Measurements from ENCODE around the gene CALD1. TPM values are rescaled to one million over a fixed set of nuclear protein-coding genes. Genes with fewer than 3 reads are reported as not detected.

The CALD1 gene
- total RNA-seq, 4 donors from 2014 or later = 351 to 1,046 (median 551) TPM

DNA sequence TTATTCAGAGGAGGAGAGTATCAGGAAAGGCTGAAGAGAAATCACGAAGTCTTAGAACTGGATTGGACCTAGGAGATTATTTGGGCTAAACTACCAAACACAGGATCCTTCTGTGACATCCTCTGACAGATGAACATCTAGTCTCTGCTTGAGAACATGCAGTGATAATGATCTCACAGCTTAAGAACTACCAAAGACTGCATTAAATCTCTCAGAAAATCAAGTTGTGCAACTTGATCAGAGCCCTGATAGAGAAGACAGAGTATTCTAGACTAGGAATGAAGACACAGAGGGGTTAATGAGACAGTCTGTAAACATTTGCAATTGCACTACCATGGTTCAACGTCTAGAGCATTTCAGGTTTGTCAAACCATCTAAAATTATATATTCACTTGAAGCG is 169.7 kb downstream of the CALD1 start:
- Histone ChIP-seq H3K4me1 (no peaks in the 10 kb centered on the region), H3K4me3 (no peak overlapping the region), H3K9me3 (no peaks in the 10 kb centered on the region), H3K27me3 (no peaks in the 10 kb centered on the region), H3K36me3 (no peaks in the 10 kb centered on the region), H3K27ac (peak overlapping the region in 1 of 2 donors; percentile 9)
- DNase-seq = no peak
- TF ChIP-seq, protein P1, sequence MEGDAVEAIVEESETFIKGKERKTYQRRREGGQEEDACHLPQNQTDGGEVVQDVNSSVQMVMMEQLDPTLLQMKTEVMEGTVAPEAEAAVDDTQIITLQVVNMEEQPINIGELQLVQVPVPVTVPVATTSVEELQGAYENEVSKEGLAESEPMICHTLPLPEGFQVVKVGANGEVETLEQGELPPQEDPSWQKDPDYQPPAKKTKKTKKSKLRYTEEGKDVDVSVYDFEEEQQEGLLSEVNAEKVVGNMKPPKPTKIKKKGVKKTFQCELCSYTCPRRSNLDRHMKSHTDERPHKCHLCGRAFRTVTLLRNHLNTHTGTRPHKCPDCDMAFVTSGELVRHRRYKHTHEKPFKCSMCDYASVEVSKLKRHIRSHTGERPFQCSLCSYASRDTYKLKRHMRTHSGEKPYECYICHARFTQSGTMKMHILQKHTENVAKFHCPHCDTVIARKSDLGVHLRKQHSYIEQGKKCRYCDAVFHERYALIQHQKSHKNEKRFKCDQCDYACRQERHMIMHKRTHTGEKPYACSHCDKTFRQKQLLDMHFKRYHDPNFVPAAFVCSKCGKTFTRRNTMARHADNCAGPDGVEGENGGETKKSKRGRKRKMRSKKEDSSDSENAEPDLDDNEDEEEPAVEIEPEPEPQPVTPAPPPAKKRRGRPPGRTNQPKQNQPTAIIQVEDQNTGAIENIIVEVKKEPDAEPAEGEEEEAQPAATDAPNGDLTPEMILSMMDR (IDR thresholded peaks at IDR 0.05) = no peak
- TF ChIP-seq POLR2A (IDR thresholded peaks at IDR 0.05) = no peak
- intact Hi-C loops (cut with DNase I; ENCODE audit: low total_unique reads) = no loop called here

GRCh38 chr7:134954197-134955082 is 175.0 kb downstream of the CALD1 start:
- no peak for TF ChIP-seq POLR2A (IDR thresholded peaks at IDR 0.05)
- TF ChIP-seq, protein P1 (IDR thresholded peaks at IDR 0.05) = peak; percentile 48 to 73 (median 54)
- Histone ChIP-seq H3K4me1 (no peaks in the 10 kb centered on the region), H3K27ac (peak overlapping the region; percentile 18 to 55), H3K9me3 (no peaks in the 10 kb centered on the region), H3K36me3 (no peaks in the 10 kb centered on the region), H3K4me3 (no peak overlapping the region), H3K27me3 (no peaks in the 10 kb centered on the region)
- intact Hi-C loops (cut with DNase I; ENCODE audit: low total_unique reads) = loop anchor here (5.0 kb wide), 1 partner anchor 267 kb away; no protein-coding TSS in a partner anchor
- no peak for DNase-seq

GRCh38 chr7:134957005-134957404 is 177.6 kb downstream of the CALD1 start:
- Histone ChIP-seq H3K27ac (no peak overlapping the region), H3K4me1 (no peaks in the 10 kb centered on the region), H3K36me3 (no peaks in the 10 kb centered on the region), H3K9me3 (no peaks in the 10 kb centered on the region), H3K4me3 (no peak overlapping the region), H3K27me3 (no peaks in the 10 kb centered on the region)
- TF ChIP-seq POLR2A (IDR thresholded peaks at IDR 0.05) = no peak
- TF ChIP-seq, protein P1 (IDR thresholded peaks at IDR 0.05) = no peak
- intact Hi-C loops (cut with DNase I; ENCODE audit: low total_unique reads) = no loop called here
- DNase-seq = no peak

DNA sequence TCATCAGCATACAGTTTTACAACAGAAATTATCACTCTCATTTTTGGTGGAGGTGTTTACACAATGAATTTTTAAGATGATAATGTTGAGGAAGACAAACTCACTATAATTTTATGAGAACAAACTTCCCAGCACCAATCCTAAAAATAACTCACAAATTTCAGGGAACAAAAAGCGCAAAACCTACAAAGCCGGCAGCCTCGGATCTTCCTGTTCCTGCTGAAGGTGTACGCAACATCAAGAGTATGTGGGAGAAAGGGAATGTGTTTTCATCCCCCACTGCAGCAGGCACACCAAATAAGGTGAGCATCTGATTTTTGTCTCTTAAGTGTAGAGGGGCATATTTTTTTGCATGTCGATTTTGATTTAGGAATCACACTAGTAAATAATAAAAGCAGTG is 180.4 kb downstream of the CALD1 start:
- no peaks in the 10 kb centered on the region for H3K36me3 ChIP-seq
- no peak overlapping the region for H3K4me3 ChIP-seq

More for the DNA sequence above, 180.4 kb downstream of the CALD1 start:
- intact Hi-C loops (cut with DNase I; ENCODE audit: low total_unique reads) = no loop called here
- DNase-seq = no peak
- H3K27me3 ChIP-seq = no peaks in the 10 kb centered on the region
- no peaks in the 10 kb centered on the region for H3K4me1 ChIP-seq
- peak overlapping the region in 1 of 2 donors; percentile 25 for H3K27ac ChIP-seq
- no peaks in the 10 kb centered on the region for H3K9me3 ChIP-seq
- TF ChIP-seq POLR2A (IDR thresholded peaks at IDR 0.05) = no peak
- TF ChIP-seq, protein P1 (IDR thresholded peaks at IDR 0.05) = no peak

Data from uterus (tissue), 4 donors.